GM18520 (cell line): Measurements from ENCODE around the gene LGR6.

ENCODE experiments used
- ATAC-seq: cut with Tn5 transposase; IDR thresholded peaks from one replicate; pipeline ENCODE4 v1.9.1; 2021; ENCODE audit not compliant: unreplicated experiment

Gene LGR6

DNA sequence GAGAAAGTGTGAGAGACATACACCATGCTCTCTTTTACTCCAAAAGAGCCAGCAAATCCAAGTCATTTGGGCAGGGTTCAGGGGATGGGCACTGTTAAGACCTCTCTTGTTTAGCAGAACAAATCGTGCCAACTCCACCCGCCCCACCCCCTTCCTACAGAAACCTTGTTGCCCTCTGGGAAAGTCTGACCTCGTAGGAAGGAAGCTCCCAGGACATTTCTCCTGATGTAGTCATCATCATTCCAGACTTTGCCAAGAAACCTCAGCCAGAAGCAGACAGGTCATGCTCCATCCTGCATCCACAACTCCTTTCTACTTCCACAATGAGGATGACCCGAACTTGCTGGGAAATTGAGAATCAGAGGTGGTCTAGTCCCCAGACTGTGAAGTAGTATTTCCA, 90.4 kb downstream of the LGR6 start:
- no peak for ATAC-seq

- ATAC-seq: no peak
These were observed 92.3 kb downstream of the LGR6 start for GRCh38 chr1:202285908-202286307.

- ATAC-seq: no peak
These were observed 93.1 kb downstream of the LGR6 start for GRCh38 chr1:202286622-202287097.

- no peak for ATAC-seq
These were observed 93.6 kb downstream of the LGR6 start for GRCh38 chr1:202287196-202287595.

- ATAC-seq: no peak
These were observed 94.6 kb downstream of the LGR6 start for GRCh38 chr1:202288177-202288576.

GRCh38 chr1:202289009-202289408, 95.4 kb downstream of the LGR6 start:
- no peak for ATAC-seq

DNA sequence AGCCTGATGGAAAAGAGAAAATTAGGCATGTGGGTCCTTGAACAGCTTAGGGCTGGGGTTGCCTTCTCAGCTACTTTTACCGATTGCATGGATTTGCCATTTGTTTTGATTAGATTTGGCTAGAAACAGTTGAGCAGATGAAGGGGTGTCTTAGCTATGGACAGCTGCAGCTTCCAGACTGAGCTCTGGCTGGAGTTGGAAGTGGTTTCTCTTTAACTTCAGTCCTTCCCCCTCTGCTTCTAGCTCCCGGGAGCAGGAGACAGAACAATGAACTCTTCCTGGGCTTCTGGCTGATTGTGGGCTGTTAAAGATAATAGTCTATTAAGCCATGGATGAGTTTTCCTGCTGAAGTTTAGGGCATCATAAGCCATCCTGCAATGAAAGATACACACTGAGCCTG, 97.4 kb downstream of the LGR6 start:
- no peak for ATAC-seq

DNA sequence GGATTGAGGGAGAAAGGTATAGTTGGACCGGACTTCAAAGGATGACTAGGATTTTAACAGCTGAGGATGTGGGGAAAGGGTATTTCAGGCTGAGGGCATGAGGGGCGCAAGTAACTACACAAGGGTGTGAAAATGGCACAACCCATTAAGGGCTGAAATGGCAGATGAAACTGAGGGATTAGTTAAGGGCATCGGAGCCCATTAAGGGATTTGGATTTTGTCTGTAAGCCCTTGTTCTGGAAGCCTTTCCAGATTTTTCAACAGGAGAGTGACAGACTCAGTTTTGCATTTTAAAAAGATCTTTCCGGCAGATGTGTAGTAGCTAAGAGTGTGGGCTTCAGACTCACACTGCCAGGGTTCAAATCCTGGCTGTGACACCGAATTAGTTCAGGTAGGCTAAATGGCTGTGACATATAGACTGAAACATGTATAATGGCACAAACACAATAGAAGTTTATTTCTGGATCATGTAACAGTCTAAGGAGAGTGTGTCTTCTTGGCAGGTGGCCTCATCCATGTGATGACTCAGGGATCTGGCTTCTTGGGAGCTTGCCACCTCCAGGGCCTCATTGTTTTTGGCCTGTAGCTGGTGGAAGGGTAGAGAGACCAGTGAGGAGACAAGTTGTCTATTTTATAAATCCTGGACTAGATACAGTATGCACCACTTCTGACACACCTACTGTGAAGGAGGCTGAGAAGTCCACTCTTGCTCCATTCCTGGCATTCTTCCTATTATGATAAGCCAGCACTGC, 98.5 kb downstream of the LGR6 start:
- ATAC-seq: no peak

GRCh38 chr1:202292773-202293172, 99.2 kb downstream of the LGR6 start:
- no peak for ATAC-seq

DNA sequence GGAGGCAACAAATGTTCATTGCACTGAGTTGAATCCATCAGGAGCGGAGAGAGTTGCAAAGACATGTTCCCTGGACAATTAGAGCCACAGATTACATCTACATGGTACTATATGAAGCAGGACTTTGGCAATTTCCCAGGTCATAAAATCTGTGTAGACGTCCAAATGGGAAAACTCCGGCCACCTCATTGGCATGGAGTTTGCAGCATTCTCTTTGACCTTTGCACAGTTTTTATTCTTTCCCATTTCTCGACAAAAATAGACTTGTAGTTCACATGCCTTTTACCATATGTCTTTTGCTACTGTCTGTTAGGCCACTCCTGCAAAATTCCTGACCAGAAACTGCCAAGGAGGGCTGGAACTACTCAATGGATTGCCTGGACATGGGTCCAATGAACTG, 100.0 kb downstream of the LGR6 start:
- no peak for ATAC-seq

- no peak for ATAC-seq
These were observed 108.6 kb downstream of the LGR6 start for GRCh38 chr1:202302166-202302565.

DNA sequence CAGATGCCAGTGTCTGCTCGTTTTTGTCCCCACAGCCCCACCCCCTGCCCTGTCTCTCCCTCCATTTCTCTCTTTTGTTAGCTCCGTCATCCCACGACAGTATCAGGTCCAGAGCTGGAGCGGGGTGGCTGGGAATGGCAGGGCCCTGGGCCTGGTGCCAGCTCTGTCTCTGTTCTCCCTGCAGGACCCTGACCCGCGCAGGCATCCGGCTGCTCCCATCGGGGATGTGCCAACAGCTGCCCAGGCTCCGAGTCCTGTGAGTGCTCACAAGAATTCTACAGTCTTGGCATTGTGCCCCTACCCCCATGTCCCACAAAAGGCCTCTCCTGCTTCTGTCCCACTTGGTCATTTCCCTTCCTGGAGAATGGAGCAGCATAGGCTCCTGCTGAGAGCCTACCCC, 110.8 kb downstream of the LGR6 start:
- ATAC-seq: no peak

- no peak for ATAC-seq
These were observed 111.6 kb downstream of the LGR6 start for GRCh38 chr1:202305168-202305567.

DNA sequence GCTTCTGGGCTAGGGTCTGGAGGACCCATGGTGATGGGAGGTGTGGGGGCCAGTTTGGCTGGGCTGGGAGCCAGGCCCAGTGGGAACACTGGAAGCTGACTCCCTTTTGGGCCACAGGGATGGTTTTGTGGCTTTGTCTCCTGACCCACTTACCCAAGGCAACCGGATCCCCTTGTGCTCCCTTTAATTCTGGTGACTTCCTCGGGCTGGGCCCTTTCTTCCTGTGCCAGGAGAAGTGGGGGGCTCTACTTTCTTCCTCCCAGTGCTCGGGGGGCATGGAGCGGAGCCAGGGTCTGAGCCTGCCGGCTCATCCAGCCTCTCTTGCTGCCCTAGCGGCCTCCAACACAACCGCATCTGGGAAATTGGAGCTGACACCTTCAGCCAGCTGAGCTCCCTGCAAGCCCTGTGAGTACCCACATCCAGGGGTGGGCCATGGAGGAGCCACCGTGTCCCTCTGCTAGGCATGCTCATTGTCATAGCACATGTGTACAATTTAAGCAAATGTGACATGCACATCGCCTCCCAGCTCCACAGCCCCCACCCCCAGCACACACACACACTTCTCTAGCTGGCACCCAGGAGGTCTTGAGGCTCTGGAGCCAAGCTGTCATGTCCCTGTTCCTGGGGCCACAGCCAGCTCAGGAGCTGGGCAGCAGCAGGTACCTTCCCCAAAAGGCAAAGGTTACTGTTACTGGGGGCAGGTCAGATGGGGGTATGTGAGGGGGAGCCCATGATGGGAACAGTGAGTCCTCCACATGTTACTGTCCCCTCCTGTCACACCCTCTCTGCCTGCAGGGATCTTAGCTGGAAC, 113.1 kb downstream of the LGR6 start:
- no peak for ATAC-seq

- no peak for ATAC-seq
These were observed 116.6 kb downstream of the LGR6 start for GRCh38 chr1:202310071-202310725.

- ATAC-seq: no peak
These were observed 117.1 kb downstream of the LGR6 start for GRCh38 chr1:202310746-202311145.

GRCh38 chr1:202311875-202312635, 118.5 kb downstream of the LGR6 start:
- ATAC-seq: no peak

DNA sequence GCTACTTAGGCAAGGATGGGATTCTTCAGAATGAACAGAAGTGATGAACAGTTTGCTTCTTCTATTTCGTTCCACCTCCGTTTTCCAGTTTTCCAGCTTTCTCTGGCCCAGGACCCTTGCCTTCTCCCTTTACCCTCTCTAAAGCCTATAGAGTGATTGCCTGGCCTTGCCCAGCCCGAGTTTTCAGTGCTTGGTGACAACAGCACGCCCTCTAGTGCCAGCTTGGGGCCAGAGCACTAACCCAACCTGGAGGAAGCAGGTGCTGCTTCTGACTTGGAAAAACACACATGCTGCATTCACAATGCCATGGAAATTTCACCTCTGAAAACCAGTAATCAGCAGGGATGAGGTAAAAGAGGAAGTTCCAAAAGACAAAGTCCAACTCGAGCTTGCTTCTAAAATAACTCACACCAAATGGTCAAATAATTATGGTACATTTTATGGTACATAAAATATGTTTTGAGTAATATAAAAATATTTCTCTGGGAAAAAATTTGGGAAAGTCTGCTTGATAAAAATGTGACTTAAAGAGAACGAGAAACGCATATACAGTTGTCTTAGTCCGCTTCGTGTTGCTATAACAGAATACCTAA, 122.1 kb downstream of the LGR6 start:
- ATAC-seq: no peak

GRCh38 chr1:202316186-202316585, 122.6 kb downstream of the LGR6 start:
- ATAC-seq: no peak
